HUES48 (cell line): ENCODE measurements around the gene FOXO1.
"Not testable (repeated sequence)": the region's sequence is repeated elsewhere in the genome, so short reads cannot be mapped to it uniquely, and the experiment has no call there.

Experiments used
- H3K27ac ChIP-seq: one replicate; pipeline ENCODE4 v1.7.0; 2013; ENCODE audit warnings: low read depth, low read length, inconsistent platforms
- H3K27me3 ChIP-seq: 2 replicates; pipeline ENCODE4 v1.6.1; 2013; ENCODE audit warnings: mild to moderate bottlenecking, low read length; ENCODE audit not compliant: control insufficient read depth, insufficient read depth
- H3K36me3 ChIP-seq: 2 replicates; pipeline ENCODE4 v1.6.1; 2013; ENCODE audit warnings: low read length; ENCODE audit not compliant: control insufficient read depth, insufficient read depth
- H3K4me1 ChIP-seq: 2 replicates; pipeline ENCODE4 v1.6.1; 2013; ENCODE audit warnings: mild to moderate bottlenecking, low read length; ENCODE audit not compliant: control insufficient read depth, insufficient read depth
- H3K4me3 ChIP-seq: 2 replicates; pipeline ENCODE4 v1.5.1; 2013; ENCODE audit warnings: mild to moderate bottlenecking, low read depth, low read length
- H3K9ac ChIP-seq: 2 replicates; pipeline ENCODE4 v1.6.1; 2013; ENCODE audit warnings: mild to moderate bottlenecking, low read depth, low read length, moderate library complexity
- H3K9me3 ChIP-seq: 2 replicates; pipeline ENCODE4 v1.6.1; 2013; ENCODE audit warnings: low read length; ENCODE audit not compliant: control insufficient read depth, insufficient read depth

The FOXO1 gene

GRCh38 chr13:40665126-40666044 is 1.1 kb downstream of the FOXO1 start:
- H3K9me3 ChIP-seq = no peaks in the 10 kb centered on the region
- H3K27ac ChIP-seq = peak overlapping the region; percentile 87
- H3K27me3 ChIP-seq = no peaks in the 10 kb centered on the region
- peaks cover 35% of the 10 kb centered on the region for H3K4me1 ChIP-seq
- H3K4me3 ChIP-seq = peak overlapping the region; percentile 98
- H3K36me3 ChIP-seq = no peaks in the 10 kb centered on the region
- peak overlapping the region; percentile 75 for H3K9ac ChIP-seq

GRCh38 chr13:40664350-40665125 is 1.9 kb downstream of the FOXO1 start:
- Histone ChIP-seq H3K27ac (peak overlapping the region; percentile 68), H3K9ac (peak overlapping the region; percentile 67), H3K4me3 (peak overlapping the region; percentile 98), H3K36me3 (no peaks in the 10 kb centered on the region), H3K4me1 (peaks cover 40% of the 10 kb centered on the region), H3K27me3 (no peaks in the 10 kb centered on the region), H3K9me3 (no peaks in the 10 kb centered on the region)

- peaks cover 43% of the 10 kb centered on the region for H3K4me1 ChIP-seq
These were observed 2.4 kb downstream of the FOXO1 start for GRCh38 chr13:40664100-40664349.

DNA sequence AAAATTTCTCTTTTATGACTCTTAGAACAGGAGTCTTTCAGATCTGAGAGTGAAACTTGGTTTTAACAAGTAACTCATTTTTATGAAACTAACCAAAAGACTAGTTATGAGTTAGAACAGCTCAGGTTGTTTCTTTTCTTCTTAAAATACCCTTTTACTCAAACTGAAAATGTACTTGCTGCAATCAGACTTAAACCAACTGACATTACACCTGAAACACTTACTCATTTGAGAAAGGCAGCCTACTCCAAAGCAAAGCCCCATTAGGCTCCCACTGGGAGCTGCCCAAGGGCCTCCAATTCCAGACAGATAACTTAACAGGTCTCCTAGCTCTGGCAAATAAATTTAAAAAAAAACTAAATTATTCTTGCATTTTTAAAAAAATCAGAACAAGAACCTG is 3.6 kb downstream of the FOXO1 start:
- H3K4me3 ChIP-seq = peak overlapping the region; percentile 98
- peaks cover 41% of the 10 kb centered on the region for H3K4me1 ChIP-seq
- H3K27me3 ChIP-seq = no peaks in the 10 kb centered on the region
- H3K36me3 ChIP-seq = no peaks in the 10 kb centered on the region
- no peak overlapping the region for H3K9ac ChIP-seq
- no peaks in the 10 kb centered on the region for H3K9me3 ChIP-seq
- H3K27ac ChIP-seq = peak overlapping the region; percentile 89

More at GRCh38 chr13:40664100-40664349, 2.4 kb downstream of the FOXO1 start:
- Histone ChIP-seq H3K4me3 (peak overlapping the region; percentile 98), H3K27ac (peak overlapping the region; percentile 68), H3K9ac (peak overlapping the region; percentile 54)
- not testable (repeated sequence) for H3K9me3 ChIP-seq, H3K36me3 ChIP-seq, H3K27me3 ChIP-seq

GRCh38 chr13:40661875-40662665 is 4.4 kb downstream of the FOXO1 start:
- Histone ChIP-seq H3K27me3 (no peaks in the 10 kb centered on the region), H3K9ac (no peak overlapping the region), H3K36me3 (no peaks in the 10 kb centered on the region), H3K4me1 (peaks cover 39% of the 10 kb centered on the region), H3K27ac (peak overlapping the region; percentile 89), H3K9me3 (no peaks in the 10 kb centered on the region), H3K4me3 (peak overlapping the region; percentile 98)

- peak overlapping the region; percentile 37; the same call in 1 of the 2 replicates for H3K4me3 ChIP-seq
- H3K27ac ChIP-seq = peak overlapping the region; percentile 85
- no peaks in the 10 kb centered on the region for H3K9me3 ChIP-seq
- H3K36me3 ChIP-seq = no peaks in the 10 kb centered on the region
- H3K4me1 ChIP-seq = peaks cover 39% of the 10 kb centered on the region
- no peaks in the 10 kb centered on the region for H3K27me3 ChIP-seq
- no peak overlapping the region for H3K9ac ChIP-seq
These were observed 5.7 kb downstream of the FOXO1 start for GRCh38 chr13:40660692-40661091.

DNA sequence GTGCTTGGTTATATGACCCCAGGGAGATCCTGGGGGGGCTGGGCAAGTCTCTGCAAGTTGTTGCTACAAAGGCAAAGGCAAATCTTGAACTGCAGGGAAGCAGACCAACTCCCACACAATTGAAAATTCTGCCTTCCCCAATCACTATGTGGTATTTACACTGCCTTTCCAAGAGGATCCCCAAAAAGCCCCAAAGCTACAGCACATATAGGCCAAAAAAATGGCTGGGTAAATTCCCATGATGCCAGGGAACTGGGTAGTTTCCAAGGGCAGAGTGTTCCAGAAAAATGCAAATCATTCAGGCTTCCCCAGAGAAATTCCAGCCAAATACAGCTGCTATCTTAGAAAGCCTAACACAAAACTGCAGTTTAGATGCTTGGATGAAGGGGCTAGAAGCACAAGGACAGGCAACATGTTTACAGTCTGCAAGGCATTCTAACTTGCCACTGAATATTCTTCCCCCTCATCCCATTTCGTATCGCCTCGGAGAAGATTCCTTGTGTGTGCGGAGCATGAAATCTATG is 6.2 kb downstream of the FOXO1 start:
- H3K27me3 ChIP-seq = no peaks in the 10 kb centered on the region
- H3K36me3 ChIP-seq = no peaks in the 10 kb centered on the region
- peaks cover 39% of the 10 kb centered on the region for H3K4me1 ChIP-seq
- peak overlapping the region; percentile 37 for H3K4me3 ChIP-seq
- no peak overlapping the region for H3K9ac ChIP-seq
- H3K27ac ChIP-seq = peak overlapping the region; percentile 85
- no peaks in the 10 kb centered on the region for H3K9me3 ChIP-seq

GRCh38 chr13:40657951-40658350 is 8.5 kb downstream of the FOXO1 start:
- Histone ChIP-seq H3K27ac (no peak overlapping the region), H3K4me1 (peaks cover 50% of the 10 kb centered on the region), H3K27me3 (no peaks in the 10 kb centered on the region), H3K36me3 (no peaks in the 10 kb centered on the region), H3K4me3 (no peak overlapping the region), H3K9ac (no peak overlapping the region), H3K9me3 (no peaks in the 10 kb centered on the region)

DNA sequence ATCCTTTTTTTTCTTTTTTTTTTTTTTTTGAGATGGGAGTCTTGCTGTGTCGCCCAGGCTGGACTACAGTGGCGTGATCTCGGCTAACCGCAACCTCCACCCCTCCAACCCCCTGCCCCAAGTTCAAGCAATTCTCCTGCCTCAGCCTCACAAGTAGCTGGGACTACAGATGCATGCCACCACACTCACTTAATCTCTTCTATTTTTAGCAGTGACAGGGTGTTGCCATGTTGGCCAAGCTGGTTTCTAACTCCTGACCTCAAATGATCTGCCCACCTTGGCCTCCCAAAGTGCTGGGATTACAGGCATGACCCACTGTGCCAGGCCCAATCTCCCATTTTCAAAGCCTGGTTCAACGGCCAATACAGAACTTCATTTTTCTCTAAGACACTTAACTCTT is 9.1 kb downstream of the FOXO1 start:
- Histone ChIP-seq H3K27ac (no peak overlapping the region), H3K4me1 (peaks cover 51% of the 10 kb centered on the region)

GRCh38 chr13:40656358-40656757 is 10.1 kb downstream of the FOXO1 start:
- Histone ChIP-seq H3K9ac (no peak overlapping the region), H3K27ac (no peak overlapping the region), H3K36me3 (no peaks in the 10 kb centered on the region), H3K4me3 (no peak overlapping the region), H3K27me3 (no peaks in the 10 kb centered on the region), H3K9me3 (no peaks in the 10 kb centered on the region), H3K4me1 (peaks cover 57% of the 10 kb centered on the region)

More for the DNA sequence above, 9.1 kb downstream of the FOXO1 start:
- Histone ChIP-seq H3K9ac (no peak overlapping the region), H3K27me3 (no peaks in the 10 kb centered on the region), H3K36me3 (no peaks in the 10 kb centered on the region), H3K9me3 (no peaks in the 10 kb centered on the region), H3K4me3 (no peak overlapping the region)
